Measurements from ENCODE around the gene FEM1B.

The FEM1B gene

DNA sequence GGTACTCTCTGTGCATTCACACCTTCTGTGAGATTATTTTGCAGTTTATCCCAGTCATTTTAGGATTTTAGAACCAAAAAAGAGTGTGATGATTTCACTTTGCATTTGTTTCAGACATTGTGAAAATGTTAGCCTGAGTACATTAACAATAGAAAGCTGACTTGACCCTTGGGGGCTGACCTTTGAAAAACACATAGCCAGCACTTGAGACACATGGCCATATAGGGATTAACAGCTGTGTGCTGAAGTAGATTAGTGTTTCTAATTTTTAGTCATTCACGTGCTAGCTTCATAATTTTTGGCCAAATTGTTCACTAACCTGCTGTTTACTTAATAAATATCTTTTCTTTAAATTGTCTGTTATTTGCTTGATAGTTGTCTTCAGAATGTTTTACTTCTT is 3.5 kb downstream of the FEM1B start:
- H3K27ac ChIP-seq (replicated peaks): peak overlapping the region; percentile 68
- no peak for DNase-seq (ENCODE audit: low read depth in 1 of 2, low spot score in 1 of 2)
- H3K27me3 ChIP-seq (ENCODE audit: insufficient read depth, poor library complexity, severe bottlenecking): no peaks in the 10 kb centered on the region
- no peak for TF ChIP-seq POLR2AphosphoS5 (IDR thresholded peaks at IDR 0.05; ENCODE audit: low read depth)
- TF ChIP-seq SPI1 (IDR thresholded peaks at IDR 0.05; ENCODE audit: borderline replicate concordance, low read depth): no peak
- no peak for TF ChIP-seq REST (IDR thresholded peaks at IDR 0.05; ENCODE audit: insufficient replicate concordance, low read depth)
- TF ChIP-seq, protein P1, sequence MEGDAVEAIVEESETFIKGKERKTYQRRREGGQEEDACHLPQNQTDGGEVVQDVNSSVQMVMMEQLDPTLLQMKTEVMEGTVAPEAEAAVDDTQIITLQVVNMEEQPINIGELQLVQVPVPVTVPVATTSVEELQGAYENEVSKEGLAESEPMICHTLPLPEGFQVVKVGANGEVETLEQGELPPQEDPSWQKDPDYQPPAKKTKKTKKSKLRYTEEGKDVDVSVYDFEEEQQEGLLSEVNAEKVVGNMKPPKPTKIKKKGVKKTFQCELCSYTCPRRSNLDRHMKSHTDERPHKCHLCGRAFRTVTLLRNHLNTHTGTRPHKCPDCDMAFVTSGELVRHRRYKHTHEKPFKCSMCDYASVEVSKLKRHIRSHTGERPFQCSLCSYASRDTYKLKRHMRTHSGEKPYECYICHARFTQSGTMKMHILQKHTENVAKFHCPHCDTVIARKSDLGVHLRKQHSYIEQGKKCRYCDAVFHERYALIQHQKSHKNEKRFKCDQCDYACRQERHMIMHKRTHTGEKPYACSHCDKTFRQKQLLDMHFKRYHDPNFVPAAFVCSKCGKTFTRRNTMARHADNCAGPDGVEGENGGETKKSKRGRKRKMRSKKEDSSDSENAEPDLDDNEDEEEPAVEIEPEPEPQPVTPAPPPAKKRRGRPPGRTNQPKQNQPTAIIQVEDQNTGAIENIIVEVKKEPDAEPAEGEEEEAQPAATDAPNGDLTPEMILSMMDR (IDR thresholded peaks at IDR 0.05; ENCODE audit: insufficient read depth, low read length): no peak
- no peak for TF ChIP-seq GABPA (IDR thresholded peaks at IDR 0.05; ENCODE audit: low read depth)
- H3K4me3 ChIP-seq (replicated peaks; ENCODE audit: insufficient read depth, low read length): peak overlapping the region; percentile 97

DNA sequence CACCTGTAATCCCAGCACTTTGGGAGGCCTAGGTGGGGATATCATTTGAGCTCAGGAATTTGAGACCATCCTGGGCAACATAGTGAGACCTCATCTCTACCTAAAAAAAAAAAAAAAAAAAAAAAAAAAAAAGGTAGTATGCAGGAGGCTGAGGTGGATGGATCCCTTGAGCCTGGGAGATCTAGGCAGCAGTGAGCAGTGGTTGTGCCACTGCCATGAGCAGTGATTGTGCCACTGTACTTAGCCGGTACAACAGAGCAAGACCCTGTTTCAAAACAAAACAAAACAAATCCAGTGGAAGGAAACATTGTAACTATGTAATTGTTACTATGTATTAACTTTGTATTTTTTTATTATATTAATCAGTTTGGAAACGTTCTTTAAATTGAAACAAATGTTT is 5.9 kb downstream of the FEM1B start:
- H3K4me3 ChIP-seq (replicated peaks; ENCODE audit: insufficient read depth, low read length): no peak overlapping the region
- DNase-seq (ENCODE audit: low read depth in 1 of 2, low spot score in 1 of 2): no peak
- H3K27me3 ChIP-seq (ENCODE audit: insufficient read depth, poor library complexity, severe bottlenecking): no peaks in the 10 kb centered on the region
- TF ChIP-seq SPI1 (IDR thresholded peaks at IDR 0.05; ENCODE audit: borderline replicate concordance, low read depth): no peak
- TF ChIP-seq, protein P1 (IDR thresholded peaks at IDR 0.05; ENCODE audit: insufficient read depth, low read length): no peak
- TF ChIP-seq GABPA (IDR thresholded peaks at IDR 0.05; ENCODE audit: low read depth): no peak
- TF ChIP-seq POLR2AphosphoS5 (IDR thresholded peaks at IDR 0.05; ENCODE audit: low read depth): no peak
- TF ChIP-seq REST (IDR thresholded peaks at IDR 0.05; ENCODE audit: insufficient replicate concordance, low read depth): no peak
- no peak overlapping the region for H3K27ac ChIP-seq (replicated peaks)

DNA sequence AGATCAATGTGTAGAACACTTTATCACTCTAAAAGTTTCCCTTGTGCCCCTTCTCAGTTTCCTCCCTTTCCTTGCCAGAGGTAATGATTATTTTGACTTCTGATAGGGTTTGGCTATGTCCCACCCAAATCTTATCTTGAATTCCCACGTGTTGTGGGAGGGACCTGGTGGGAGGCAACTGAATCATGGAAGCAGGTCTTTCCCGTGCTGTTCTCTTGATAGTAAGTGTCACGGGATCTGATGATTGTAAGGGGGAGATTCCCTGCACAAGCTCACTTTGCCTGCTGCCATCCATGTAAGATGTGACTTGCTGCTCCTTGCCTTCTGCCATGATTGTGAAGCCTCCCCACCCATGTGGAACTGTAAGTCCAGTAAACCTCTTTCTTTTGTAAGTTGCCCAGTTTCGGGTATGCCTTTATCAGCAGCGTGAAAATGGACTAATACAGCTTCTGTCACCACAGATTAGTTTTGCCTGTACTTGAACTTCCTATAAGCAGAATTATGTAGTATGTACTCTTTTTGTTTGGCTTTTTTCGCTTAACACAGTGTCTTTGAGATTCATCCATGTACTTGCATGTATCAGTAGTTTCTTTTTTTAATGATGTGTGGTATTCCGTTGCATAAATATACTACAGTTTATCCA is 7.2 kb downstream of the FEM1B start:
- Histone ChIP-seq H3K4me3 (replicated peaks; ENCODE audit: insufficient read depth, low read length) (no peak overlapping the region), H3K27me3 (ENCODE audit: insufficient read depth, poor library complexity, severe bottlenecking) (no peaks in the 10 kb centered on the region)
- DNase-seq (ENCODE audit: low read depth in 1 of 2, low spot score in 1 of 2): no peak

More for the DNA sequence above, 7.2 kb downstream of the FEM1B start:
- TF ChIP-seq REST (IDR thresholded peaks at IDR 0.05; ENCODE audit: insufficient replicate concordance, low read depth) (no peak), GABPA (IDR thresholded peaks at IDR 0.05; ENCODE audit: low read depth) (no peak), SPI1 (IDR thresholded peaks at IDR 0.05; ENCODE audit: borderline replicate concordance, low read depth) (no peak), POLR2AphosphoS5 (IDR thresholded peaks at IDR 0.05; ENCODE audit: low read depth) (no peak)
- TF ChIP-seq, protein P1 (IDR thresholded peaks at IDR 0.05; ENCODE audit: insufficient read depth, low read length): no peak
- peak overlapping the region; percentile 57 for H3K27ac ChIP-seq (replicated peaks)
